Stimulated activated CD8-positive, alpha-beta memory T cell treated with anti-CD3 and anti-CD28 coated beads, Interleukin-15, amount 100 ng/mL, for 1 hour (primary cell): ENCODE results near the gene TMEM131L.
A peak's percentile ranks its signal among the peaks of the same experiment; 100 is the strongest.
"Not testable (repeated sequence)": the region's sequence is repeated elsewhere in the genome, so short reads cannot be mapped to it uniquely, and the experiment has no call there.

Source experiments
- DNase-seq: peaks from one replicate; pipeline ENCODE4 v3.0.0-alpha.2; 2020; ENCODE audit warnings: low read depth

The TMEM131L gene

DNA sequence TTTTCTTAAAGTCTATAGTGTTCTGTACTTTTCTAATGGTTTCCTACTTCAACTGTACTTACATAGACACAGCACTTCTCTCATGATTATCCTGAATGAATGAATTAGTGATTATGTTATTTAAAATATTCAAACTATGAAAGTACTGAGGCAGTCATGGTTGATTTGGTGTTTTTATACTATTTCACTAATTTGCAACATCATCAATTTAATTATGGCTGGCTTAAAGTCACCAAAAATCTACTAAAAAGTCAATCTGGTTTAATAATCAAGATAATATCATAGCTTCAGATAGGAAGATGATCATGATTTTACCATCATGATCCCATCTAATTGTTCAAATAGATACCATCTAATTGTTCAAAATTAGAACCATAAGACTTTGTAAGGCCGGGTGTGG is 16.8 kb upstream of the TMEM131L start:
- DNase-seq = no peak

DNA sequence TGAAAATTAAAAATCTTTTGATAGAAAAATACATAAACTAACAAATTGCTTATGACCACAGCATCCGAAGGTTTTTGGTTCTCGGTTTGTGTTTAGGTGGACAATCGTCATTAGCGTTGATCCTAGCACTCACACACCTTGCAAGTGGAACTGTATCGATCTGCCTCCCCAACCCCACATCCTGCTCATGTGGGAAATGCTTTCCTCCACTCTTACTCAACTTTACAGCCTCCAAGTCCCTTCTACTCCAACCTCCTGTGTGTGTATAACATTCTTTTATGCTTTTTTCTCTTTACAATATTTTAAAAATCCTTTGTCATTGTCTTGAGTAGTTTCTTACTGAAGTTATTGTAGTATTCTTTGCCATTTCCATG is 15.6 kb upstream of the TMEM131L start:
- no peak for DNase-seq

- not testable (repeated sequence) for DNase-seq
Observed at GRCh38 chr4:153451145-153451544, 15.0 kb upstream of the TMEM131L start.

GRCh38 chr4:153451911-153452657 is 14.1 kb upstream of the TMEM131L start:
- no peak for DNase-seq

DNA sequence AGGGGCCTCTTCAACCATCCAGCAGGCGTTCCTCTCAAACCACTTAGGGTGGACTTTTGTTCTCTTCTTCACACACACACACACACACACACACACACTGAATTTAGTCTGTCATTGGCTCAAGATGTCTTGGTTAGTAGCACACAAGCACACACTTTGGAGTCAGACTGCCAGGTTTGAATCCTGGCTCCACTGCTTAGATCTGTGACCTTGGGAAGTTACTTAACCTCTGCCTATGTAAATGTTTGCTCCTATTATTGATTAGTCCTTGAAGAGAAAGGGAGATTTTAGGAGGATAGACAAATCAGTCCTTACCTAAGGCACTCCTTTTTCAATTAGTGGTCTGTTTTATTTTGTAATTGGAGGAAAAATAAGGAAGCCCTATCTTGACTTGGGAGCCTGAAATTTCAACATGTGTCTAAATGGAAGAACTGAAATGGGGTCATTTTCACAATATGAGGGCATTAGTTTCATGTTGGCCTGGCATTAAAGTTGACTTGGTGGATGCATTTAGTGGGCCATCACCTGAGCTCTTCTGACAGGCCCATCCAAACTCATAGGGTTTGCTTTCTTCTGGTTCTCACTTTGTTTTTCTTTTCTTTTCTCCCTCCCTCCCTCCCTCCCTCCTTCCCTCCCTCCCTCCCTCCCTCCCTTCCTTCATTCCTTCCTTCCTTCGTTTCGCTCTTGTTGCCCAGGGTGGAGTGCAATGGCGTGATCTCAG is 13.3 kb upstream of the TMEM131L start:
- no peak for DNase-seq

DNA sequence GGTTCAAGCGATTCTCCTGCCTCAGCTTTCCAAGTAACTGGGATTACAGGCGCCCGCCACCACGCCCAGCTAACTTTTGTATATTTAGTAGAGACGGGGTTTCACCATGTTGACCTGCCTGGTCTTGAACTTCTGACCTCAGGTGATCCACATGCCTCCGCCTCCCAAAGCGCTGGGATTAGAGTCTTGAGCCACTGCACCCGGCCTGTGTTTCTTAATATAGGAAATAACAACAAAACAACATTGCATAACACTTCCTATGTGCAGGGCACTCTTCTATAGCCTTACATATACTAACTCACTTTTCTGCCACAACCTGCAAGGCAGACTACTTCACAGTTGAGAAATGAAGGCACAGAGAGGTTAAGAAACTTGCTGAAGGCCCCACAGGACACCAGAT is 12.8 kb upstream of the TMEM131L start:
- DNase-seq = no peak

DNA sequence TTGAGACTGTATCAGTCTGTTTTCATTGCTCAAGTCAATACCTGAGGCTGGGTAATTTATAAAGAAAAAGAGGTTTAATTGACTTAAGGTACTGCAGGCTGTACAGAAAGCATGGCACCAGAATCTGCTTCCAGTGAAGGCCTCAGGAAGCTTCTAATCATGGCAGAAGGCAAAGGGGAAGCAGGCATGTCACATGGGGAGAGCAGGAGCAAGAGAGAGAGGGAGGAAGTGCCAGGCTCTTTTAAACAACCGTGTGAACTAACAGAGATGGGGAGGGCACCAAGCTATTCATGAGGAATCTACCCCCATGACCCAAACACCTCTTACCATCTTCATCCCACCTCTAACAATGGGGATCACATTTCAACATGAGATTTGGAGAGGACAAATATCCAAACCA is 7.2 kb upstream of the TMEM131L start:
- DNase-seq = no peak

- not testable (repeated sequence) for DNase-seq
Observed at GRCh38 chr4:153461549-153461948, 4.6 kb upstream of the TMEM131L start.

- DNase-seq = no peak
Observed at GRCh38 chr4:153464068-153464467, 2.1 kb upstream of the TMEM131L start.

- DNase-seq = no peak
Observed at GRCh38 chr4:153465140-153465539, 1.0 kb upstream of the TMEM131L start.

DNA sequence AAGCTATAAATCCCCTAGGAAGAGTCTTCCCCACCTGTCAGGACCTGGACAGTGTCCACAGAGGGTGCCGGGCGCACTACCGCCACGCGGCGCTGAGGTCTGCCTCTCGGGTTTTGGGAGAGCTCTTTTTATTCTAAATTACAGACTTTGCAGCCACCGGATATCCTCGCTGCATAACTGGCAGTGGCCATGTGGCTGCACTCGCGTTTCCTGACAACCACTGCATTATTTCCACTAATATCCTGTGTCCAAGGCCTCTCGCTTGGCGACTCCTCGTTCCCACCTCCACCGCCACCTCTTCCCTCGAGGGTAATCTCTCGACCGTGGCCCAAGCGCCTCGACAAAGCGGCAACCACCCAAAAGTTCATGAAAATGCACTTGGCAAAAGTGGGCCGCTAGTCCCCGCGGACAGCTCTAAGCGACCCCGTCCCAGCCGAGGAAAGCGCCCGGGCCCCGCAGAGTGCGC is 512 bp upstream of the TMEM131L start:
- no peak for DNase-seq

- DNase-seq = peak; percentile 6
Observed at GRCh38 chr4:153466949-153467896, 1.1 kb downstream of the TMEM131L start.

- DNase-seq = no peak
Observed at GRCh38 chr4:153467897-153468262, 1.7 kb downstream of the TMEM131L start.

GRCh38 chr4:153468587-153468986 is 2.4 kb downstream of the TMEM131L start:
- DNase-seq = no peak

- DNase-seq = no peak
Observed at GRCh38 chr4:153469031-153469430, 2.9 kb downstream of the TMEM131L start.

- DNase-seq = not testable (repeated sequence)
Observed at GRCh38 chr4:153471071-153471697, 5.0 kb downstream of the TMEM131L start.

DNA sequence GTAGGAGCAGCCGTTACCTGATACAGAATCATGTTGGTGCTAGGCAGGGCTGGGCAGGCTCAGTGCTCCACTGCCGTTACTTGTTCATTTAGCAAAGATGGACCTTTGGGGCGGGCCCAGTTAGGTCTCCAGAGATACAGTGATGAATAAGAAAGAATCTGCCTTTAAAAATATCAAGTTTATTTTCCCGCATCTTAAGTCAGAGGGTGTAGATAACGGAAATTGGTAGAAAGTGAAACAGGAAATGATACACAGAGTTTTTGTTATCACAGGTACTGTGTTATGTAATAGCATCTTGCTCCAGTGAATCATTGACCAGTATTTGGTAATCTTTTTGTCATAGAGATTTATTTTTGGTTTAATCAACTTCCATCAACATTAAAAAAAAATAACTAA is 5.5 kb downstream of the TMEM131L start:
- no peak for DNase-seq

- DNase-seq = no peak
Observed at GRCh38 chr4:153472122-153473037, 6.2 kb downstream of the TMEM131L start.

DNA sequence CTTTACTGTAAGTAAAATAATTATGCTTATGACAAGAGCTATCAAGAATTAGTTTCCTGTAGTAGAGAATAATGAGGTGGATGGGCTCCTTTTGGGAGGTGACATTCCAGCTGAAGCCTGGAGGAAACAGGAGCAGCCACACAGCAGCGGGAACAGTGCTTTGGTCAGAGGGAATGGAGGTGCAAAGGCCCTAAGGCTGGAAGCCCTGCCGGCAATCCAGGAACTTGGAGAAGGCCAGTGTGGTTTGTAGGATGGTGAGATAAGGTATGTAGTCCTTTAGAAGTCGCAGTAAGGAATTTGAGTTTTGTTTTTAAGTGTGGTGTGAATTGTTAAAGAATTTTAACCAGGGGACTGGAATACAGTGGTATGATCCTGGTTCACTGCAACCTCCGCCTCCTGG is 8.1 kb downstream of the TMEM131L start:
- no peak for DNase-seq

- DNase-seq = no peak
Observed at GRCh38 chr4:153476829-153477574, 10.8 kb downstream of the TMEM131L start.
